T-helper 9 cell (primary cell): Measurements from ENCODE around the gene BAIAP3.
A peak's percentile ranks its signal among the peaks of the same experiment; 100 is the strongest.
"Not testable (repeated sequence)": the region's sequence is repeated elsewhere in the genome, so short reads cannot be mapped to it uniquely, and the experiment has no call there.

Experiments used
- DNase-seq: peaks from one replicate; pipeline ENCODE4 v3.0.0-alpha.2; 2020
- total RNA-seq, 2 donors: gene quantifications; one replicate each; lab custom pipeline; 2026; lab: John Stamatoyannopoulos, UW

The BAIAP3 gene
- 7.5 to 34.0 reads per million in 2 donors for total RNA-seq

- peak; percentile 58 for DNase-seq
These were observed at the start of gene BAIAP3 for GRCh38 chr16:1333149-1333812. TSS of gene BAIAP3 (plus strand) at chr16:1333645. CDS start at chr16:1338550, 4,905 bp downstream.

- DNase-seq, result no peak
These were observed 49.3 kb upstream of the BAIAP3 start for GRCh38 chr16:1283996-1284616.

- DNase-seq, result no peak
These were observed 47.6 kb upstream of the BAIAP3 start for GRCh38 chr16:1285669-1286512.

GRCh38 chr16:1286513-1287094 lies 46.8 kb upstream of the BAIAP3 start:
- DNase-seq, result no peak

- DNase-seq, result no peak
These were observed 45.3 kb upstream of the BAIAP3 start for GRCh38 chr16:1287982-1288670.

GRCh38 chr16:1288813-1289476 lies 44.5 kb upstream of the BAIAP3 start:
- DNase-seq, result no peak

GRCh38 chr16:1289477-1289866 lies 44.0 kb upstream of the BAIAP3 start:
- DNase-seq, result no peak

- DNase-seq, result no peak
These were observed 43.4 kb upstream of the BAIAP3 start for GRCh38 chr16:1290063-1290501.

- no peak for DNase-seq
These were observed 42.4 kb upstream of the BAIAP3 start for GRCh38 chr16:1290860-1291575.

GRCh38 chr16:1291576-1291974 lies 41.9 kb upstream of the BAIAP3 start:
- no peak for DNase-seq

- DNase-seq, result not testable (repeated sequence)
These were observed 41.2 kb upstream of the BAIAP3 start for GRCh38 chr16:1292208-1292607.

GRCh38 chr16:1292808-1293207 lies 40.6 kb upstream of the BAIAP3 start:
- DNase-seq, result not testable (repeated sequence)

- no peak for DNase-seq
These were observed 39.4 kb upstream of the BAIAP3 start for GRCh38 chr16:1293921-1294656.

GRCh38 chr16:1295465-1295864 lies 38.0 kb upstream of the BAIAP3 start:
- DNase-seq, result no peak

- DNase-seq, result not testable (repeated sequence)
These were observed 36.8 kb upstream of the BAIAP3 start for GRCh38 chr16:1296688-1297017.

- DNase-seq, result no peak
These were observed 36.3 kb upstream of the BAIAP3 start for GRCh38 chr16:1297018-1297696.

- DNase-seq, result no peak
These were observed 35.0 kb upstream of the BAIAP3 start for GRCh38 chr16:1298406-1298805.

GRCh38 chr16:1299012-1299867 lies 34.2 kb upstream of the BAIAP3 start:
- no peak for DNase-seq

- no peak for DNase-seq
These were observed 33.6 kb upstream of the BAIAP3 start for GRCh38 chr16:1299868-1300203.
